Measurements from ENCODE around the gene SSBP3. TPM values are rescaled to one million over a fixed set of nuclear protein-coding genes. Genes with fewer than 3 reads are reported as not detected.

Gene SSBP3
- total RNA-seq, 2 experiments from 2014 or later = 16.5 to 44.9 TPM

- Histone ChIP-seq H3K27ac (ENCODE audit: low read depth, low read length, poor library complexity, severe bottlenecking) (no peak overlapping the region), H3K9me3 (ENCODE audit: low read length) (no peaks in the 10 kb centered on the region), H2AFZ (ENCODE audit: low read length) (no peak overlapping the region), H3K79me2 (ENCODE audit: insufficient read depth, low read depth, low read length) (no peaks in the 10 kb centered on the region), H3K36me3 (ENCODE audit: insufficient read depth, low read length) (no peaks in the 10 kb centered on the region), H3K4me2 (ENCODE audit: low read length) (no peak overlapping the region), H3K9me2 (ENCODE audit: insufficient read depth, low read length) (no peaks in the 10 kb centered on the region), H3K4me3 (ENCODE audit: low read depth, low read length, poor library complexity, severe bottlenecking) (no peak overlapping the region), H4K20me1 (ENCODE audit: insufficient read depth, low read length) (no peaks in the 10 kb centered on the region), H3K4me1 (ENCODE audit: insufficient read depth, low read length, poor library complexity, severe bottlenecking) (peaks cover 11% of the 10 kb centered on the region)
- ChIA-PET POLR2A (interaction anchor here (0.5 to 1.3 kb wide), 3 partner anchors 10 to 194 kb away, joined by 3 to 4 read pairs (median 4); no protein-coding TSS in a partner anchor), CTCF (ENCODE audit: unreplicated experiment) (interaction anchor here (1.4 kb wide), 1 partner anchor 12 kb away, joined by 3 read pairs; no protein-coding TSS in a partner anchor)
- BruUV-seq (replicated peaks) = no TSS peak
- intact Hi-C loops (cut with micrococcal nuclease; ENCODE audit: unreplicated experiment) = no loop called here
- no peak for TF ChIP-seq CTCF (conservative IDR thresholded peaks at IDR 0.05; ENCODE audit: low read length)
- no peak for TF ChIP-seq EZH2phosphoT487 (IDR thresholded peaks at IDR 0.05; ENCODE audit: borderline replicate concordance, low read depth, low read length)
- DNase-seq (ENCODE audit: low spot score) = no peak
Measured at GRCh38 chr1:54297596-54298283, 108.5 kb downstream of the SSBP3 start.

GRCh38 chr1:54296666-54297065 is 109.5 kb downstream of the SSBP3 start:
- Histone ChIP-seq H3K4me2 (ENCODE audit: low read length) (no peak overlapping the region), H4K20me1 (ENCODE audit: insufficient read depth, low read length) (no peaks in the 10 kb centered on the region), H3K36me3 (ENCODE audit: insufficient read depth, low read length) (no peaks in the 10 kb centered on the region), H3K27ac (ENCODE audit: low read depth, low read length, poor library complexity, severe bottlenecking) (no peak overlapping the region), H3K79me2 (ENCODE audit: insufficient read depth, low read depth, low read length) (no peaks in the 10 kb centered on the region), H3K4me3 (ENCODE audit: low read depth, low read length, poor library complexity, severe bottlenecking) (no peak overlapping the region), H3K4me1 (ENCODE audit: insufficient read depth, low read length, poor library complexity, severe bottlenecking) (peaks cover 11% of the 10 kb centered on the region), H3K9me3 (ENCODE audit: low read length) (no peaks in the 10 kb centered on the region), H2AFZ (ENCODE audit: low read length) (no peak overlapping the region), H3K9me2 (ENCODE audit: insufficient read depth, low read length) (no peaks in the 10 kb centered on the region)
- CTCF ChIA-PET (ENCODE audit: unreplicated experiment) = no interaction called here
- intact Hi-C loops (cut with micrococcal nuclease; ENCODE audit: unreplicated experiment) = no loop called here
- TF ChIP-seq EZH2phosphoT487 (IDR thresholded peaks at IDR 0.05; ENCODE audit: borderline replicate concordance, low read depth, low read length) (no peak), CTCF (conservative IDR thresholded peaks at IDR 0.05; ENCODE audit: low read length) (no peak)
- no TSS peak for BruUV-seq (replicated peaks)
- DNase-seq (ENCODE audit: low spot score) = no peak
- POLR2A ChIA-PET = no interaction called here

- CTCF ChIA-PET (ENCODE audit: unreplicated experiment) = no interaction called here
- no peak overlapping the region for H3K27ac ChIP-seq (ENCODE audit: low read depth, low read length, poor library complexity, severe bottlenecking)
- POLR2A ChIA-PET = interaction anchor here (1.1 to 1.8 kb wide), 2 partner anchors 11 to 28 kb away, joined by 3 to 4 read pairs; no protein-coding TSS in a partner anchor
- no TSS peak for BruUV-seq (replicated peaks)
- TF ChIP-seq EZH2phosphoT487 (IDR thresholded peaks at IDR 0.05; ENCODE audit: borderline replicate concordance, low read depth, low read length) = no peak
- no peak for TF ChIP-seq CTCF (conservative IDR thresholded peaks at IDR 0.05; ENCODE audit: low read length)
- no peaks in the 10 kb centered on the region for H3K9me2 ChIP-seq (ENCODE audit: insufficient read depth, low read length)
- H3K4me2 ChIP-seq (ENCODE audit: low read length) = no peak overlapping the region
- H3K79me2 ChIP-seq (ENCODE audit: insufficient read depth, low read depth, low read length) = no peaks in the 10 kb centered on the region
- H3K4me3 ChIP-seq (ENCODE audit: low read depth, low read length, poor library complexity, severe bottlenecking) = no peak overlapping the region
- intact Hi-C loops (cut with micrococcal nuclease; ENCODE audit: unreplicated experiment) = no loop called here
- H4K20me1 ChIP-seq (ENCODE audit: insufficient read depth, low read length) = no peaks in the 10 kb centered on the region; the same call in 1 of the 2 replicates
- H3K9me3 ChIP-seq (ENCODE audit: low read length) = no peaks in the 10 kb centered on the region
- DNase-seq (ENCODE audit: low spot score) = no peak
- H3K4me1 ChIP-seq (ENCODE audit: insufficient read depth, low read length, poor library complexity, severe bottlenecking) = peaks cover 11% of the 10 kb centered on the region
- no peak overlapping the region for H2AFZ ChIP-seq (ENCODE audit: low read length)
- H3K36me3 ChIP-seq (ENCODE audit: insufficient read depth, low read length) = no peaks in the 10 kb centered on the region
Measured at GRCh38 chr1:54294887-54295286, 111.3 kb downstream of the SSBP3 start.
